Lung (tissue), 12 donors: Measurements from ENCODE around the gene GNG8. TPM values are rescaled to one million over a fixed set of nuclear protein-coding genes. Genes with fewer than 3 reads are reported as not detected.

Experiments used
- ATAC-seq: fragments of 200-7000 bp; cut with Tn5 transposase; one replicate; pipeline ENCODE4 v1.9.1; 2020; ENCODE audit warnings: moderate number of reproducible peaks; ENCODE audit not compliant: insufficient read depth, low FRiP score
- DNase-seq, 3 donors: peaks; one replicate each; pipeline ENCODE4 v3.0.0-alpha.2; 2013 to 2017
- H3K27ac ChIP-seq, 2 donors: one replicate each; pipeline ENCODE4 v1.5.1; 2013; ENCODE audit warnings: mild to moderate bottlenecking in 2 of 2, moderate library complexity in 2 of 2, control low read depth in 1 of 2, inconsistent platforms in 1 of 2, low read depth in 1 of 2, low read length in 1 of 2
- H3K27me3 ChIP-seq, 3 donors: one replicate each; pipeline ENCODE4 v1.5.1; 2013; ENCODE audit warnings: low read length in 2 of 3; ENCODE audit not compliant: control insufficient read depth in 3 of 3, insufficient read depth in 3 of 3
- H3K36me3 ChIP-seq, 4 donors: one replicate each; pipeline ENCODE4 v1.5.1; 2013; ENCODE audit warnings: low read length in 4 of 4, mild to moderate bottlenecking in 1 of 4, moderate library complexity in 1 of 4; ENCODE audit not compliant: control insufficient read depth in 4 of 4, insufficient read depth in 4 of 4
- H3K4me1 ChIP-seq, 5 donors: one replicate each; pipeline ENCODE4 v1.5.1; 2013; ENCODE audit warnings: low read length in 5 of 5, mild to moderate bottlenecking in 2 of 5, moderate library complexity in 1 of 5; ENCODE audit not compliant: control insufficient read depth in 5 of 5, insufficient read depth in 5 of 5
- H3K4me3 ChIP-seq: one replicate; pipeline ENCODE4 v1.5.1; 2013; ENCODE audit warnings: mild to moderate bottlenecking, control low read depth, moderate library complexity
- H3K9ac ChIP-seq, 2 donors: one replicate each; pipeline ENCODE4 v1.5.1; 2013; ENCODE audit warnings: low read length in 2 of 2, control low read depth in 1 of 2; ENCODE audit not compliant: insufficient read depth in 1 of 2
- H3K9me3 ChIP-seq, 4 donors: one replicate each; pipeline ENCODE4 v1.5.1; 2013; ENCODE audit warnings: low read length in 3 of 4, mild to moderate bottlenecking in 1 of 4, moderate library complexity in 1 of 4; ENCODE audit not compliant: control insufficient read depth in 4 of 4, insufficient read depth in 3 of 4
- CTCF ChIP-seq: IDR thresholded peaks from 2 replicates; pipeline ENCODE4 v1.5.1; 2012; ENCODE audit warnings: mild to moderate bottlenecking; ENCODE audit errors: control extremely low read depth, extremely low read depth
- WGBS, 2 donors: extraction: QIAGEN DNeasy Blood & Tissue Kit; methylation state at CpG; one replicate each; pipeline ENCODE4 v1.1.7; 2013; 5-methylcytosine and 5-hydroxymethylcytosine counted together
- polyA plus RNA-seq, 2 donors: library from polyadenylated mRNA; stranded (reverse); fragments of 200-250 nt; gene quantifications; one replicate each; pipeline ENCODE4 v1.2.1, GENCODE V29; 2013
- total RNA-seq, 2 donors: library from RNA; depleted of rRNA in 1 of 2; stranded (reverse); fragments of >200 nt in 1 of 2; gene quantifications; one replicate each; pipeline ENCODE4 v1.2.1, GENCODE V29; 2014 to 2021
- donor health status: control.
- donor health status: control.
- donor health status: Bipolar disorder and iron deficiency.
- donor health status: healthy.
- donor health status: DM: yes; HTN: yes; CAD: no.

The GNG8 gene
- total and polyA plus RNA-seq, 4 donors, result not detected

DNA sequence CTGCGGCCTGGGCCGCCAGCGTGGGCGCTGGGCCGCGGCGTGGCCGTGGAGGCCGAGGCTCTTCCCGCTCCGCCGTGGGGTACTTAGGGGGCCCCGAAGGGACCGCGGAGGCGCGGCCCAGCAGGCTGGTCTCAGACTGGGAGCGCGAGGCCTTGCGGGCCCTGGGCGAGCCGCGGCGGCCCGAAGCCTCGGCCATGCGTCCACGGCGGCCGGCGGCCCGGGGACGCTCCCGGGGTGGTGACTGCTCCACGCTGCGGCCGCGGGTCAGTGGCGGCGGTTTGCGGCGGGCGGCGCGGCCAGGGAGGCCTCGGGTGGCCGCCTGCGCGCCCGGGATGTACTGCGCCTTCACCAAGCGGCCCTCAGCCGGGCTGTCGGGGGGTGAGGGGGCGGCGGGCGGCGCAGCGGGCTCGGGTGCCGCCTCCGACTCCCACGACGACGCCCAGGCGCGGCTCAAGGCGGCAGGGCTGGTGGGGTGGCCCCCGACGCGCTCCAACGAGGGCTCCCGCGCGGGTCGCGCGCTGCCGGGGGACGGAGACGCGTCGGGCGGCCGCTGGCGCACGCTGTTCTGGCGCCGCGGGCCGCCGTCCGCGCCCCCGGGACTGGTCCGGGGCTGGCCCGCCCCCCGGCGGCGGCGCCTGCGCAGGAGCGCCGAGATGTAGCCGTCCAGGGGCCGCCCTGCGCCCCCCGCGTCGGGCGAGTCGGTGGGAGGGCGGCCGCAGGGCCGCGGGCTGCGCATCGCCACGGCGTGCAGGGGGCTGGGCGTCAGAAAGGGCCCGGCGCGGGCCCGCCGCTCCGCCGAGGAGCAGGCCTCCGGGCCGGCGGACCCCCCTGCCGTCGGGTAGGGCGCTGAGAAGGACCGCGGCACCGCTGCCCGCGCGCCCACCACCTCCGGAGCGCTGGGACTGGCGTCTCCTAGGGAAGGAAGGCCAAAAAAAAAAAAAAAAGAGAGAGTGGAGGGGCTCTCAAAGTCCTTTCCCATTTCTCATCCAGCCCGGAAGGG lies 13.3 kb upstream of the GNG8 start:
- H3K4me3 ChIP-seq, result no peak overlapping the region
- peaks cover 0 to 12% (median 1%) of the 10 kb centered on the region in 4 donors for H3K9me3 ChIP-seq
- DNase-seq (no peak), ATAC-seq (no peak)
- H3K36me3 ChIP-seq, result peaks cover 0 to 25% (median 8%) of the 10 kb centered on the region in 4 donors
- peaks cover 0 to 22% (median 0%) of the 10 kb centered on the region in 3 donors for H3K27me3 ChIP-seq
- no peak overlapping the region for H3K9ac ChIP-seq
- H3K4me1 ChIP-seq, result peaks cover 0 to 10% (median 3%) of the 10 kb centered on the region in 5 donors
- H3K27ac ChIP-seq, result no peak overlapping the region
- 23 to 30% methylated on average over 68 to 144 of the region's 144 CpGs for WGBS, 2 donors
- TF ChIP-seq CTCF, result no peak

DNA sequence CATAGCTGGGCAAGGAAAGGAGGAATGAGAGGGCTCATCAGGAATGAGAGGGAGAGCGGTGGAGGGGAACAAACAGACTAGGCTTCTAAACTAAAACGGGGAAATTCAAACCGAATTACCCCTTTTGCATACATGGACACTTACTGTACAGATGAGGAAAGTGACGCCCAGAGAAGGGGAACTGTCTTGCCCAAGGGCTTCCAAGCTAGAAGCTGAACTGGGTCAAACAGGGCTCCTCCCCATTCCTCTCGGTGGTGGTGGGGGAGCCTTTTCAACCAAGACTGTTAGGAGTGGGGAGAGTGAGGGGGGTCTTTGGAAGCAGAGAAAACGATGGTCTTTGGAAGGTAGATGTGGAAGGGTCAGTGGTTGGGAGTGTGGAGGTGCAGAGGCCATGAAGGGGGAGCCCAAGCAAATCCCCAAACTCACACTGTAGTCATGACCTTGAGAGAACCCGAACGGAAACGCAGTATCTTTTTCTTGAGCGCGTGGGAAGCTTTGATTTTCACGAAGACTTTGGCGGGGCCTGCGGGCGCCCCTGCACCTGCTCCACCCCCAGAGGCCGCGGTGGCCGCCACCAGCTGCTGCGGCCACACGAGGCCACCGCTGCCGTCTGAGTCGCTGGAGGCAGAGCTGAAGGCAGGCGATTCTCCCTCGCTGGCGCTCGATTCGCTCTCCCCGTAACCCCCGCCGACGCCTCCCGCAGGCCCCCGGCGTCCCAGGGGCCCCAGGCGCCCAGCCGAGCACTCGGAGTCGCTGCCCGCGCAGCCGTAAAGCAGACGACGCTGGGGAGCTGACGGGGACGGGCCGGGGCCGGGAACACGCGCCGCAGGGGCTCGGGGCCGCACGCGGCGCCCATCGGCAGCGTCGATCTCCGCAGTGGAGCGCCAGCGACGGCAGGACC lies 12.3 kb upstream of the GNG8 start:
- Histone ChIP-seq H3K9ac (no peak overlapping the region), H3K27ac (no peak overlapping the region), H3K36me3 (peaks cover 0 to 22% (median 8%) of the 10 kb centered on the region in 4 donors), H3K4me1 (peaks cover 0 to 5% (median 3%) of the 10 kb centered on the region in 5 donors), H3K4me3 (no peak overlapping the region), H3K27me3 (peaks cover 0 to 22% (median 0%) of the 10 kb centered on the region in 3 donors), H3K9me3 (peaks cover 0 to 12% (median 1%) of the 10 kb centered on the region in 4 donors)
- TF ChIP-seq CTCF, result no peak
- ATAC-seq, result no peak
- WGBS, 2 donors, result 30 to 35% methylated on average over 54 to 63 of the region's 63 CpGs
- no peak for DNase-seq

DNA sequence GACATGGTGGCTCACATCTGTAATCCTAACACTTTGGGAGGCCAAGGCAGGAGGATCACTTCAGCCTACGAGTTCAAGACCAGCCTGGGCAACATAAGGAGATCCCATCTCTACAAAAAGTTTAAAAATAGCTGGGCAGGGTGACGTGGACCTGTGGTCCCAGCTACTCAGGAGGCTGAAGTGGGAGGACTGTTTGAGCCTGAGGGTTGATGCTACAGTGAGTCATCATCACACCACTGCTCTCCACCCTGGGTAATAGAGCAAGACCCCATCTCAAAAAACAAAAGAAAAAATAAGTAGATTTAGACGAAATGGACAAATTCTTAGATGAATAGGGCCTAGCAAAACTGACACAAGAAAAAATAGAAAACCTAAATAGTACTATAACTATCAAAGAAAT lies 10.4 kb upstream of the GNG8 start:
- H3K9ac ChIP-seq, result no peak overlapping the region
- H3K4me1 ChIP-seq, result peaks cover 0 to 5% (median 3%) of the 10 kb centered on the region in 5 donors
- WGBS, 2 donors, result 74 to 88% methylated on average over 3 of the region's 3 CpGs
- ATAC-seq (no peak), DNase-seq (no peak)
- no peak for TF ChIP-seq CTCF
- no peak overlapping the region for H3K4me3 ChIP-seq
- H3K27me3 ChIP-seq, result peaks cover 0 to 22% (median 0%) of the 10 kb centered on the region in 3 donors
- H3K27ac ChIP-seq, result no peak overlapping the region
- peaks cover 0 to 15% (median 8%) of the 10 kb centered on the region in 4 donors for H3K36me3 ChIP-seq
- H3K9me3 ChIP-seq, result peaks cover 0 to 12% (median 1%) of the 10 kb centered on the region in 4 donors
